Measurements from ENCODE around the gene RSPO4.

The RSPO4 gene

DNA sequence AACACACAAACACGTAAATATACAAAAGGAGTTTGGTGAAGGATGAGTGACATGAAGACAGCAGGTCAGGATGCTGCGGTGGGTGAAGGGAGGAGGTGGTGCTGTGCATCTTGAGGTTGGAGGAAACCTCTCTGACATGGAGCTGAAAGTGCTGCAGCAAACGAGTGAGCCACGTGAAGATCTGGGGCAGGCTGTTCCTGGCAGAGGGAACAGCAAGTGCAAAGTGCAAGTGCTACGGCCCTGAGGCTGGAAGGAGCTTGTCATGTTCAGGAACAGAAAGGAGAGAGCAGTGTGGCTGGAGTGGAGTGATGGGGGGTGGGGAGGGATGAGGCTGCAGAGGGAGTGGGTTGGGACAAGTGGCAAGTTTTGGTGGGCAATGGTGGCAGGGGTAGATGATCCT is 61.2 kb downstream of the RSPO4 start:
- no peak for DNase-seq

DNA sequence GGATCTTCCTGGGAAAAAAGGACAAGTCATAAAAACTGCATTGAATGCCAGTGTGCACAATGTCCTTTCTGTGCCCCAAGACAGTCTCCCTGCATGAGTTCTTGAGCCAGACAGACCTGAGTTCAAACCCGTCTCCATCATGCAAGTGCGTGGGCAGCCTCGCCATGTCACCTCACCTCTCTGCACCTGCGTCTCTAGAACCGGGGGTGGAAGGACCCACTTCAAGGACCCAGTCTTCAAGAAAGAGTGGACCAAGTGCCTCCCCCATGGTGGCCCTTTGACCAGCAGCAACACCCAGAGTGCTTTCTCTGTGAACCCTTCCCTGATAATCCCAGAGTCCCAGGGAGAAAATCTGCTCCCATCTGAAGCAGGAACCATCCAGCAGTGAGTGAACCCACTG is 62.5 kb downstream of the RSPO4 start:
- no peak for DNase-seq

DNA sequence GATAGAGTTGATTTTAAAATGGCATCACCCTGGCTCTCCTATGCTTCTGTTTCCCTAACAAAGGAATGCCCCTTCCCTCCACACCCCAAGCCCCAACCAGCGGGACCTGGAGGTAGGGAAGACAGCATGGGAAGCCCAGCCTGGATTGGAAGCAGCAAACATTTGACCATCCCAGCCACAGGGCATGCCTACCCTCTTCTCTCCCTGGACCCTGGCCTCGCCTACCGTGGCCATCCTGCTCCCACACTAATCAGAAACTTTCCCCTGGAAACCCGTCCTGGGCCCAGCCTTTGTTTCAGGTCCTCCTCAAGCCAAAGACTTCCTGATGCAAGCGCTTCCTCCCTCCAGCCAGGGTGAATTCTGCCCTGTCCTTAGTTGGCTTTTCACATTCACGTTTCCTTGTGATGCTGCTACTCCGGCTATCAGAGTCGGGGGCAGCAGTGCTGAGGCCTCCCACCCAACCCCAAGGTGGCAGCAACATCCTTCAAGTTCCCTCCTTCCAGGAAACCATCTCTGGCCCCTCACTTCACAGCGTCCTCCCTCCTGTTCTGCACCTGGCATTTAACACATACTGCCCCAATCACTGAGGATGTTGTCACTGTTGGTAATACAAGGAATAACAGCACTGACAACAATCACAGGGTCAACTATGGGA is 67.8 kb downstream of the RSPO4 start:
- DNase-seq: no peak

DNA sequence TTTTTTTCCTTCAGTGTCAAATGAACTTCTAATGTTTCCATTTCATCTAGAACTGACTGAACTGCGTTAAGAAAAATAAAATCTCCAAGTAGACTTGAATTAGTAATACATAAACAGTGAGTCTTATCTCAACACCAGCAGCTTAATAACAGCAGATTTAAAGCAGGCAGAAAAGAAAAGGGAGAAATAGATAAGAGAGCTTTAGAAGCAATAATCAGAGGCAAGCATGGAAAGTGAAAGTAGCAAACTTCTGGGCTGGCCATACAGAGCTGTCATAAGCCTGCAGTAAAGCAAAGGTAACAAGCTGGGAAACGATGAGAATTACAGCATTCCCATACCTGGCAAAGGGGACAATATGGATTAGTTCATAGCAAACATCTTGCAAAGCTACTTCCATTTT is 69.1 kb downstream of the RSPO4 start:
- DNase-seq: peak; percentile 83

DNA sequence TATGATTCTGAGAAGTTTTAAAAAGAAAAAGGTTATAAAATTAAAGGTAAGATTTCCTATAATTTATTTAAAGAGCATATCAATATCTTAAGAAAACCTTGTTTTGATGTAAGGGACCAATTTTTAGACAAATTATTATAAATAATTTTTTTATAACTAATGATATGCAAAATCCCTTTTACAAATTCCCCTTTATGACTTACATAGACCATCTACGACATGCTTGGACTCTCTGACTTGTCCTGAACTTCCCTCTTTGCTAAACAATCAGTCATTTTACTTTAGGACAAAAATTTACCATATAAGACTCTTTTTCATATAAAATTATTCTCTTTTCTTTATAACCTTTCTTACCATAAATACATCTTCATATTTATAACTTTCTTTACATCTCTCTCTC is 70.7 kb downstream of the RSPO4 start:
- peak; percentile 77 for DNase-seq

DNA sequence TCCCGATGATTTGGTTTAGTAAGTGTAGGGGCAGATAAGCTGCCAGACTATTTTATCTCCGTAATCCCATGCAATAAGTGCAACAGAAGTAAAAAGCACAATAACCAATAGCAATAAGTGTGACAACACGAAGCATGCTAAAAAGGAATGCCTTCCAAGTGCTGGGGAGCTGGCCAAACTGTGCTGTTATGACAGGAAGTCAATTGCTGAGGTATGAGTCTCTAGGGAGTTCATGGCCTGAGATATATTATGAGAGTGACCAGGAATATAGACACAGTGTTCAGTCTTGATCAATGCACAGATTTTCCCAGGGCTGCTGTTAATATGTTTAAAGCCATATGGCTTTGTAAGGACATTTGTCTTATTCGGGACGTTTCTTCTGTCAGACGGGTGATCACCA is 75.4 kb downstream of the RSPO4 start:
- peak; percentile 17 for DNase-seq

DNA sequence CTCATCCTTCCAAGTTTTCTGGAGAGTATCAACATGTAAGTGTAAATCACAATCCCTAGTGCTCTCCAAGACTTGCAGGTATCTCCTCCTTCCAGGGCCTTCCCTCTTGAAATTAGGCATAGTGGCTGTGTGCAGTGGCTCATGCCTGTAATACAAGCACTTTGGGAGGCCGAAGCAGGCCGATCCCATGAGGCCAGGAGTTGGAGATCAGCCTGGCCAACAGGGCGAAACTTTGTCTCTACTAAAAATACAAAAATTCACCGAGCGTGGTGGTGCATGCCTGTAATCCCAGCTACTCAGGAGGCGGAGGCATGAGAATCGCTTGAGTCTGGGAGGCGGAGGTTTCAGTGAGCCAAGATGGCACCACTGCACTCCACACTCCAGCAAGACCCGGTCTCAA is 76.6 kb downstream of the RSPO4 start:
- DNase-seq: no peak

DNA sequence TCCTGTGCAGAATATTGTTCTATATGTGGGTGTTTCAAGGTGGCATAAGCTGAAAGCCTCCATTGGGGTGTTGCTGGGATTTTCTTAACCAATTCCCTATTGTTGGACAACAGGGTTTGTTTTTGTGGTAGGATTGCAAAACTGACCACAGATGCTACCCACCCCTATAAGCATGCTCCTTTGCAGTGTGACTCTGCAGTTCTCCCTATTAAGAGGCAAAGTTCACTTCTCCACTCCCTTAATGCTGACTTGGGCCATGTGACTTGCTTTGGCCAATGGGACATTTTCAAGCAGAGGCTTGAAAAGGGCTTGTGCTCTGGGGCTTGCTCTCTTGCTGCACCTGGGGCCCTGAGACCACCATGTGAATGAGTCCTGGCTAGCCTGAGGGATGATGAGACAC is 77.5 kb downstream of the RSPO4 start:
- peak; percentile 14 for DNase-seq

DNA sequence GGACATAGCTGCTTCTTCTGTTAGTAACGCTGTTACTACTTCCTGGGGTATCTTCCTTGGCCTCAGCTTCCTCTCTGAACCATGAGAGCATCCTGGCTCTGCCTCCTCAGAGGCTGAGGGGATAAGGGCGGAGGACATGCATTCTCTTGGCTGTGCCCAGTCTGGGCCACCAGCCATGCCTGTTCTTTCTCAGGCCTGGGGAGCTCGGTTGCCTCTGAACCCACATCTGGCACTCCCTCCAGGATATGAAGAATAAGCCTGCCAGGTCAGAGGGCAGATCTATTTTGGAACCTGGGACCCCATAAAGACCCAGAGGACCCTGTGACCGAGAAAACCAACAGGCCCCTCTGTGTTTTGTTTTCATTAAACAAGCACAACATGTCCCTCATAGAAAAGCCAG is 79.3 kb downstream of the RSPO4 start:
- DNase-seq: no peak

DNA sequence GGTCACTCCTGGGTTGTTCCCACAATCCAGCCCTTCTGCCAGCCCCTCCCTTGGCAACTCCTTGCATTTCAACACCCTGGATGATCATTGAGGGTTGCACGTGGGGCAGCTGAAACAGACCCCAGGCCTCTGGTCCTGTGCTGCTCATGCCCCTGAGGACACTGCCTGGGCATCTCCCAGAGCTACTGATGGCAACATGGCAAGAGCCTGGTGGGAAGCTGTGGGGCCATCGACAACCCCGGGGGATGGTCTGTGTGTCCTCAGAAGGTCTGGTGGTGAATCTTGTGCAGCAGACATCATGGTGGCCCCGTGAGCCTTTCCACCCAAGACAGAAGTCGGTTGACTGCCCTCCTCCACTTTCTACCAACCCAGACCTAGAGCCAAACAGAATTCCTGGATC is 81.0 kb downstream of the RSPO4 start:
- no peak for DNase-seq

DNA sequence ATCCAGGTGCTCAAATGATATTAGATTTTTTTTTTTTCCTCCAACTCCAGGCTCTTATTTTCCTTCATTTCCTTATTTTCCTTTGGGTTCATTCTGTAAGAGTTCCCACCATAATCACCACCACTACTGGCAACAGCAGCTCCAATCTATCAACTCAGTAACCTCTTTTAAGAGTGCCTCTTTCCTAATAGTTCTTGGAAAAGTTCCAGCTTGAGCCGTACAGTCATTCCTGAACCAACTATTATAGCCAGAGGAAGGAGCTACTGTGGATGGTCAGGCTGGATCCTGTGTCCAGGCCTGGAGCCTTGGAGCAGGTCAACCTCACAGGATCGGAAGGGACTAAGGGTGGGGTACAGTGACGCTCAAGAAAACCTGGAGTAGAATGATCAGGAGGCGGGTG is 81.8 kb downstream of the RSPO4 start:
- DNase-seq: no peak

DNA sequence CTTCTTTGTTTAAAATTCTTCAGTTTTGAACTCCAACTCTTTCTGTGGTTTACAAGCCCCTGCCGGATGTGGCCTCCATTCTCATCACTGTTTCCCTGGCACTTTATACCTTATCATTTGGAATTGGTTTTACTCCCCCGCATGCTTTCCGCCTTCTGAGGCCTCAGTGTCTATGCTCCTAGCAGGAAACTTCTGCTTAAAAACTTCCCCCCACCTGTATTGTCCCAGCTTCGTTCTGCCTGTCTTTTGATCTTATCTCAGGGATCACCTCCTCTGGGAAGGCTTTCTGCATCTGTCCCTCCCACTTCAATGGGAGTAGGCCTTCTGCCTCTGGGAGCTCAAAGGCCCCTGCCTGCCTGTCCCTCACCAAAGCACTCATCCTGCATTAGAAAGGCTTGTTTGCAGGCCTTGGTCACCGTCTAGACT is 82.6 kb downstream of the RSPO4 start:
- DNase-seq: peak; percentile 55

DNA sequence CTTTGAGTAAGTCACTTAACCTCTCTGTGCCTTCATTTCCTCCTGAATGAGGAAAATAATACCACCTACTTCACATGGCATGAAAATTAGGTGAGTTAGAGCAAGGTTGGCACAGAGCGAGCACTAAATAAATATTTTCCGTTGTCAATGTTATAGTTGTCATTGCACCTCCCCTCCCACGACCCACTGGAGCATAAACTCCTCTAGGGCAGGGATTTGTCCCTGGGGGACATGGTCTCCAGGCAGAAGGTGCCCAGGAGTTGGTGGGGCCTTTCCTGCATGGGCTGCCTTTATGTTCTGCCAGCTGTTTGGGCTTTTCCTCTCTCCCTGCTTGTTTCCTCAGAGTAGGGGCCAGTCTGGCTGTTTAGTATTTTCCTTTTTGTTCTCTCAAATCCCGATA is 84.7 kb downstream of the RSPO4 start:
- no peak for DNase-seq

DNA sequence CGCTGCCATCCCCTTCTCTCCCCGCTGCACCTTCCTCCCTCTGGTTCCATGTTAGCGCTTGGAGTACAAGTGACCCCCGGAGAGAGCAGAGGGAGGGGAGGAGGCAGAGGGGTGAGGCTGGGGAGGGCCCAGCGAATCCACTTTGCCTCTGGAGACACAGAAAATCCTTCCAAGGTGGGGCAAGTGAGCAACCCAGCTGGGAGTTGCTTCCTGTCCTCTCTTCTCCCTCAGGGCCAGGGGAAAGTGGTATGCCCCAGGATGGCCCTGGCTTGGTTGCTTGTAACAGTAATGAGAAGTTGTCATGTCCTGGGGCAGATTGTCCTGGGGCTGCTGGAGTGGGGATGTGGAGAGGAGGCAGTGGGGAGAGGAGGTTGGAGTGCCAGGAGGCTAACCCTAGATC is 85.3 kb downstream of the RSPO4 start:
- no peak for DNase-seq

DNA sequence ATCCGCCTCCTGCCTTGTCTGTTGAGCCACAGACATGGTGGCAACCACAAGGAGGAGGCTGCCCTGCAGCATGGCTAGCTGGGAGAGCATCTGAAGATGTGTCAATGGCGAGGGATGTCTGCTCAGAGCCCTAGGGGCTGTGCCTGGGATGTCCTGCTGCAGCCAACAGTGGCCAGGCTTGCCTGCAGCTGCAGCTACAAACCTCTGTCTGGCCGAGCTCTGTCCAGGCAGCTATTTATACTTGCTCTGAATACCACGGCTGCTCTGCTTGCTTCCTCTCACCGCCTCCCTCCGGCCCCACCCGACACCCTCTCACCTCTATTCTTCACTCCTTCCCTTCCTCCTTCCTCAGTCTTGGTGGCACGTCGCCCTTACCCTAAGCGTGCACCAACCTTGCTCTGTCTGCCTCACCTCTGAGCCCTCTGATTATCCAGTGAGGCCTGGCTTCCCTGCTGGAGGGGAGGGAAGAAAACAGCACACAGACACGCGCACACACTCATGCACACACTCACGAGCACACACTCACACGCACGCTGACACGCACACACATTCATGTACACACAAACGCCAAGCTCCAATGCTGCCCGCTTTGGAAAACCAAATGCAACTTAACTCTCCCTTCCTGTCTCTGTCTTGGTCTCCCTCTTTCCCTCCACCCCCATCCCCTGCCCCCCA is 85.8 kb downstream of the RSPO4 start, which contains the start of gene ANGPT4:
ANGPT4 (minus strand) TSS at position 210 of the 675 bp plus-strand sequence; CDS start at position 90, 120 bp downstream.
- no peak for DNase-seq

DNA sequence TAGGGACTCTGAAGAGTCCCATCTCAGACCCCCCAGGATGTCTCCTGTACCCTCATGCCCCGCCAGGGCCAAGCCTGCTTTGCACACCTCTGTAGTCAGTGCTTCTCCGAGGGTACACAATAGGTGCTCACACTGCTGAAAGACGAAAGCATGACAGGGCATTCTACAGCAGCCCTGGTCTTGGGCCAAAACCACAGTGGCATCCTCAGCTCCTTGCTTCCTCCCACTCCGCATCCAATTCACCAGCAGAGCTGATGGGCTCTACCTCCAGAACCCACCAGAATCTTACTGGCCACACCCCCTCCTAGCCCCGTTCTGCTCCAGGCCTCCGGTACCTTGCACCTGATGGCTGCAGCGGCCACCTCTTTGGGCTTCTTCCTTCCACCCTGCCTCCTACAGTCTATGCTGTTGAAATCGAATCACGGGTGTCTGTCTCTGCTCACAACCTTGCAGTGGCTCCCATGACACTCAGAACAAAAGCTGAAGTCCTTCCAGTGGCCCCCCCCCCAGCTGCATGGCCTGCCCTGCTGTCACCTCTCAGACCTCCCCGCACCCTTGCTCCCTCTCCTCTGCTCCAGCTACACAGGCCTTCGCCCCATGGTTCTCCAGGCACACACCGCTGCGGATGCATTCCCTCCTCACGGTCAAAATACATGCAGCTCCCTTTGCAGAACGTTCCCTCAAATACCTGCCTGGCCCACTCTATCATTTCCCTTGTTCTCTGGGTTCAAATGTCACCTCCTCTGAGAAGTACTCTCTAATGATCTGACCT is 87.2 kb downstream of the RSPO4 start:
- DNase-seq: no peak

DNA sequence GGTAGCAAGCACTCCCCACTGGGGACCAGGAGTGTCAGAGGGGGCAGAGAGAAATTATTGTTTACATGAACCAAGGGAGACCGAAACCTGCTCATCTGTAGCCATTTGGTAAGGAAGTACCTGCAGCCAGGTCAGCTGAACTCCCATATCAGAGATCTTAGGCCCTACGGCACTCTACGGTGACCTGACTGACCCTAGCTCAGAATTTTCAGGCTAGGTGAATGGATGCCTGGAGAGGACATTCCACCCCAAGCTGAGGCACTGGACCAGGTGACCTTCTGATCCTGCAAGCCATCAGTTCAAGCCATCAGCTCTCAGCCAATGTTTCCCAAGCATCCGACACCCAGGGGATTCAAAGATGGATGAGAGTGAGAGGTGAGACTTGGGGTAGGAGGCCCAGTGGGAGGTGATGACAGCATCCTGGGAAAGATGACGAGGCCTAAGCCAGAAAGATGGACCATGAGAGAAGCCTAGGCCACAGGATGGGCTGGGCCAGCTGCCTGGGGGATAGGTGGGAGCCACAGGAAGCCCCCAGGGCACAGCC is 88.7 kb downstream of the RSPO4 start:
- no peak for DNase-seq

DNA sequence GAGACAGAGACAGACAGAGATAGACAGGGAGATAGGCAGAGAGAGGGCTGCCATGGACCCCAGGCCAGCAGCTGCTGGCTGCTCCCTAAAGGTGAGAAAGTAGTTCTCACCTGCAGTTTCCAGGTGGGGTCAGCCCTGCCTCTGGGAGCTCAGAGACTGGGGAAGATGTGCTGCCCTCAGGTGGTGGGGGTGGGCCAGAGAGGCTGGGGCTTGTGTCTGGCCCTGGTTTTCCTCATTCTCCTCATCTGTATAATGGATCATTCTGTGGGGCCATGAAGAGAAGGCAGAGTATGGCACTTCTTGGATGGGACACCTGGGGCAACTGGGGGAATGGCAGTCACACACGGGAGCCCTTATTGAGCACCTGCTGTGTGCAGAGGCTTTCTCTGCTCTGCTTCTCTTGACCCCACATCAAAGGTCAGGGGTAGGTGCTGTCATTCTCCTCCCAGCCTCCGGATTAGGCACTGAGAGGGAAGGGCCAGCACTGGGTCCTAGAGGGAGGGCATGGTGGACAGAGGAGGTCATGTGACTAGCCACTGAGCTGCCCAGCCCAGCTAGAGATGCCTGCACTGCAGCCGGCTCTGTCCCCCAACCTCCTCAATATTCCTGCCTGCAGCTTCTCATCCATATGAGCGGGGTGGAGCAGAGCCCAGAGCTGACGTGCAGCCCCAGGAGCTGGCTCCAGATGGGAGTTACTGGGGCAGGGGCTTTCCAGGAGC is 90.1 kb downstream of the RSPO4 start:
- DNase-seq: no peak

DNA sequence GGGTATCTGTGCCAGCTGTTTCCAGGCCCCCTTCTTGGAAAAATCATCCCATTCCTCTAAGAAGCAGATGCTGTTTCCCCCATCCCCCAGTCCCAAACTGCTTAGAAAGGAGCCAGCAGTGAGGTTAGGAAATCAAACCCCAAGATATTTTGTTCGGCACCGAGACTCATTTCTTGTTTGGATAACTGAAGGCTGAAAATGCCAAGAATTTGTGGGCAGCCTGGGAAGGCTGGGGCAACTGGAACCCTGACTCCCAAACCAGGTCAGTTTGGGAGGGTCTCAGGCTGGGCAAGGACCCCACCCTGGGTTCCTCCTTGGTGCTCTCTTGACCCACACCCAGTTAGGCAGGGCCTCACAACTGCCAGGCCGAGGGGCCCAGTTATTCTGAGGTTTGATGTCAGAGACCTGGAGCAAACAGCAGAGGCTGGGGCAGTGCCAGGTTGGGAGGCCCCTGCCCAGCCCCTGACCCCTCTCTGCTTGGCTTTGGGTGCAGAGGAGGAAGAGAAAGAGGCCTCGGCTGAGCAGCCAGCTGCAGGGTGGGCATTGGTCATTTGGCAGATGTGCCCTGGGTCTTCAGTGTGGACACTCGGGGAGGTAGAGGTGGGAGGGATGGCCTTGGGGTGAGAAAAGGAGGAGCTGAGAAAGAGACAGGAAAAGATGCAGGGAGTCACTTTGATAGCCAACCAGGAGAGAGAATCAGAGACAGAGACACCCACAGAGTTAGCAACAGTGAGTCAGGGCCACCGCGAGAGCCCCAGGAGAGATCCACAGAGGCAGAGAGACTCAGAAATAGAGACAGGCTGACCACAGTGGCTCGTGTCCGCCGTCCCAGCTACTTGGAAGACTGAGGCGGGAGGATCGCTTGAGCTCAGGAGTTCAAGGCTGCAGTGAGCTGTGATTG is 91.0 kb downstream of the RSPO4 start:
- no peak for DNase-seq

DNA sequence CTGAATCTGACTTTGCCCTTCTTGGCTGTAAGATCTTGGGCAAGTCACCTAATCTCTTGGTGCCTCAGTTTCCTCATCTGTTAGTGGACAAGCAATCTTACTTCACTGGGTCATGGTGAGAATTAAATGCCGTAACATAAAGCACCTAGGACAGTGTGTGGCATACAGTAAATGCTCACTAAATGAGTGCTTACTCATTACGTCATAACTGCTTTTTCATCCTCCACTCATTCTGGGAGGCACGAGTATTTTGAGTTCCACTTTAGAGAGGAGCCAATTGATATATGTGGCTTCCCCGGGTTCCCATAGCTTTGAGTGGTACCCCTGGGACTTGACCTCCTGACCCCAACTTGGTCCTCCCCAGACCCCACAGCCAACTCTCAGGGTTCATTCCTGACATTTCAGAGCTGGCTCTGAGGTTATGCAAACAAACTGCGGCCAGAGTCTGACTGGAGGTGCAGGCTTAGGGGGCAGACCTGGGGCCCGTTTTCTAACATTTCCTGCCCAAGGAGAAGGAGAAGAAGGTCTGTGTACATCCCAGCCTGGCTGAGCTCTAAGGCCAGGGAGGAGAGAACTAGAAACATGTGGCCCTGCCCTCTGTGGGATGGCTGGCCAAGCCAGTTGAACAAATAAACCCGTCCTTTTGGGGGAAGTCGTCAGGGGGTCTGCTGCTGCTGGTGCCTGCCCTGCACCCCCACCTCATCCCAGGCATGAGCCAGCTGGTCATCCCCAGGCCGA is 91.8 kb downstream of the RSPO4 start:
- DNase-seq: no peak

DNA sequence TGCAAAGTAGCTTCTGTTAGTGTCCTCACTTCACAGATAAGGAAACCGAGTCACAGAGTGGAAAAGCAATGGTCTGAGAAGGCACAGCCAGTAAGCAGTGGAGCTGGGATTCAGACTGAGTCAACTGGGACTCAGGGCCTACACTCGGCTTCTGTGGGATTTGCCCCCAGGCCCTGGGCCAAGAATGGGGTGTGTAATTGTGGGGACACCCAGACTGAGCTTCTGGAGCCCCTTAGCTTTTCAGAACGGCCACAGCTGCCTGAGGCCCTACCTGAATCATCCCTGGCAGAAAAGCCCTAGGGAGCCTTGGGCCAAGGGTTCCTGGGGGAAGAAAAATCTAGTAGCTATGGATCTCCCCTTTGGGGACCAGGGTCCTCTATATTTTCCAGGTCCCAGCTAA is 92.5 kb downstream of the RSPO4 start:
- DNase-seq: no peak

Data from OCI-M1 (cell line).